C4-2B (cell line): ENCODE results near the gene CRTC3.

Experiments used
- CTCF ChIP-seq: fragments of 450-650 bp; conservative IDR thresholded peaks from 2 replicates; pipeline ENCODE4 v1.5.1; 2017; ENCODE audit warnings: mild to moderate bottlenecking
- ZFX ChIP-seq: fragments of 450-650 bp; IDR thresholded peaks from 2 replicates; pipeline ENCODE4 v1.6.1; 2017

GRCh38 chr15:90580099-90580498 lies 50.4 kb downstream of the CRTC3 start:
- no peak for TF ChIP-seq CTCF
- TF ChIP-seq ZFX = no peak
